Measurements from ENCODE around the gene FERD3L.

The FERD3L gene

GRCh38 chr7:19146699-19147098, 1.5 kb upstream of the FERD3L start:
- TF ChIP-seq, protein P1, sequence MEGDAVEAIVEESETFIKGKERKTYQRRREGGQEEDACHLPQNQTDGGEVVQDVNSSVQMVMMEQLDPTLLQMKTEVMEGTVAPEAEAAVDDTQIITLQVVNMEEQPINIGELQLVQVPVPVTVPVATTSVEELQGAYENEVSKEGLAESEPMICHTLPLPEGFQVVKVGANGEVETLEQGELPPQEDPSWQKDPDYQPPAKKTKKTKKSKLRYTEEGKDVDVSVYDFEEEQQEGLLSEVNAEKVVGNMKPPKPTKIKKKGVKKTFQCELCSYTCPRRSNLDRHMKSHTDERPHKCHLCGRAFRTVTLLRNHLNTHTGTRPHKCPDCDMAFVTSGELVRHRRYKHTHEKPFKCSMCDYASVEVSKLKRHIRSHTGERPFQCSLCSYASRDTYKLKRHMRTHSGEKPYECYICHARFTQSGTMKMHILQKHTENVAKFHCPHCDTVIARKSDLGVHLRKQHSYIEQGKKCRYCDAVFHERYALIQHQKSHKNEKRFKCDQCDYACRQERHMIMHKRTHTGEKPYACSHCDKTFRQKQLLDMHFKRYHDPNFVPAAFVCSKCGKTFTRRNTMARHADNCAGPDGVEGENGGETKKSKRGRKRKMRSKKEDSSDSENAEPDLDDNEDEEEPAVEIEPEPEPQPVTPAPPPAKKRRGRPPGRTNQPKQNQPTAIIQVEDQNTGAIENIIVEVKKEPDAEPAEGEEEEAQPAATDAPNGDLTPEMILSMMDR (IDR thresholded peaks at IDR 0.05; ENCODE audit: insufficient read depth, low read depth, low read length, missing control alignments) = no peak
- peak; percentile 60 for DNase-seq (ENCODE audit: low read depth)
- no peak overlapping the region for H3K4me3 ChIP-seq (ENCODE audit: low read length)

DNA sequence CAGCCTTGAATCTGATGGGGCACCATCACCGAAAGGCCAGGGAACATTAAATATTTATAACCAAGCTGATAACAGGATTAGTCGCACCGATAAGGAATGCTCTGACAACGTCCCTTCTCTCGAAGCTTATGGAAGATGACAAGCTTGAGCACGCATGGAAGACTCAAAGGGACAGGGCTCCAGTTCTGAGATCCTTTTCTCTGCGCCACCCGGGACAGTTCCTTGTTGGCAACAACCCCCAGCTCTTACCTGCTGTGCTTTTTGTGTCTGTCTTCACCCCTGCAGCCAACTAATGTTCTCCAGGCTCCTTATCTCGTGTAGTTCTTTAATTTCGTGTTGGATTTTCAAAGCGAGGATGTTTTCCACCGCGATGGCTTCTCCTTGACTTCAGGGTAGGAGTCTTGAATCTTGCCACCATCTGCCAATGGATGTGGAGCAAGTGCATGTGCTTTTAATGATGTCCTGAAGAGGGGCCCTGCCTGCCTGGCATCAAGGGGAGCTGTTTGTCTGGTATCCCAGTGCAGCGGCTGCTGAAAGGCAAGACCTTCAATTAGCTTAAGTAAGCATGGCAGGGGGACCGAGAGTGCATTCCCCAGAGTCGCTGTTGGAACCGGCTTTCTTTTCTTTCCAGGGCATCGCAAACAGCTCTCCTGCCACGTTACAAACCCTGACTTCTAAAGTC, 354 bp upstream of the FERD3L start:
- no peak for DNase-seq (ENCODE audit: low read depth)
- TF ChIP-seq, protein P1 (IDR thresholded peaks at IDR 0.05; ENCODE audit: insufficient read depth, low read depth, low read length, missing control alignments) = no peak
- H3K4me3 ChIP-seq (ENCODE audit: low read length) = no peak overlapping the region

DNA sequence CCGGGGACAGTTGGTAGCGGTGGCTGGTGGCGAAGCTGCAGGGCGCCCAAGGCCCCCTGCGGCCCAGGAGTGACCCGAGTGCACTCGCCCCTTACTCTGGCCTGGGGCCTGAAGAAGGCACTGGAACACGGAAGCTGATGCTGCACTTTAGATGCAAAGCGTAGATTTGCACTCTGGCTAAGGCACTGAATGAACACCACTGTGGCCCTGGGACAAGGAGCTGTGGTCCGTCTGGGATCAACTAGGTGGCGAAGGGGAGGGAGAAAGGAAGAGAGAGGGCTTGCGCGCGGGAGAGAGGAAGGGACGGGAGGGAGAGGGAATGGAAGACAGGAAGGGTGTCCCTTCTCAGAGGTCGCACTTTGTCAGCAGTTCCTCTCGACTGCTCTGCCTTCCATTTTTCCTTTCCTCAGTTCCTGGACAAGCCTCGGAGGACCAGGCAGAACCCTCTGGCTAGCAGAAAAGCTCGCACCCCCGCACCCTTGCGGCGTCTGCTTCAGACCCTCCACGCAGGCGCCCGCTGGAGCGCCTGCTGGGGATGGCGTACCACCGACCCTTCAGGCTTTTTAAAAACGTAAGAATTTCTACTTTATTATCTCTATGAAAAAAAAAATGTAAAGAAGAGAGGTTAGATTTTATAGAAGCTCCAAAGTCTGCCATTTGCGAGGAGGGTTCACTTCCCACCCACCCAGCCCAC, 1.2 kb downstream of the FERD3L start:
- no peak overlapping the region for H3K4me3 ChIP-seq (ENCODE audit: low read length)
- no peak for DNase-seq (ENCODE audit: low read depth)

GRCh38 chr7:19139706-19140327, 5.4 kb downstream of the FERD3L start:
- TF ChIP-seq, protein P1 (IDR thresholded peaks at IDR 0.05; ENCODE audit: insufficient read depth, low read depth, low read length, missing control alignments) = no peak
- no peak for DNase-seq (ENCODE audit: low read depth)
- no peak overlapping the region for H3K4me3 ChIP-seq (ENCODE audit: low read length)

More for the DNA sequence above, 1.2 kb downstream of the FERD3L start:
- TF ChIP-seq, protein P1 (IDR thresholded peaks at IDR 0.05; ENCODE audit: insufficient read depth, low read depth, low read length, missing control alignments) = no peak

DNA sequence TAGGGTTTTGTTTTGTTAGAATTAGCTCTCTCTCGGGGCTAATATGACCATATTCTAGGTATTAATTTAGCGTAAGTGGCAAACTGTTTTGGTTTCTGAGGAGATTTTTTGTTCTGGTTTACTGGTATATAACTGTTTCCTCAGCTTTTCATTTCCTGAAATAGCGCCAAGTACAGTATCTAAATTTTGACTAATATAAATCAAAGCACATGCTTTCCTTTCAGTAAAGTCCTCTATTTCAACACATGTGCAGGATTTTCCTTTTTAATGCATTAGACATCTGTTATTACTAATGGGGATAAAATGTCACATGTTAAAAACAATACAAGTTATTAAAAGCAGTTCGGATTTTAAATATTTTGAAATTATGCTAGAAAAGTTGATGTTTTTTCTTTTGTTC, 11.3 kb downstream of the FERD3L start:
- TF ChIP-seq, protein P1 (IDR thresholded peaks at IDR 0.05; ENCODE audit: insufficient read depth, low read depth, low read length, missing control alignments) = no peak

DNA sequence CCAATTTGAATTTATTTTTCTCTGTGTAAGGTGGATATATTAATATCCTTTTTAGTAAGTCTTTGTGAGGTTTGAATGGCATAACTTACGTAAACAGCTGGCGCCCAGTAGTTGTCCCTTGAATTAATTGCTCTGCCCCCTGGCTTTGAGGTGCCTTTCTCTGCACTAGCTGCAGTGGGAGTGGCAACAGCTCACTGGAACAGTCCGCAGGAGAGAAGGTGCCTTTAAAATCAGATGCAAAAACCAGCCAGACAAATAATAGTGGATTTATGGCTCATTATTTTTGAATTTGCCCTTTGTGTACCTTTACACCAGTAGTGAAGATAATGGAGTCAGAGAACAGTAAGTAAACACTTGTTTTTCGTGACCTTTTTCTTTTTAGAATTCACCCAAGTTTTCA, 11.8 kb downstream of the FERD3L start:
- DNase-seq (ENCODE audit: low read depth) = no peak

More for the DNA sequence above, 11.3 kb downstream of the FERD3L start:
- no peak overlapping the region for H3K4me3 ChIP-seq (ENCODE audit: low read length)
- no peak for DNase-seq (ENCODE audit: low read depth)

More for the DNA sequence above, 11.8 kb downstream of the FERD3L start:
- H3K4me3 ChIP-seq (ENCODE audit: low read length) = no peak overlapping the region
- TF ChIP-seq, protein P1 (IDR thresholded peaks at IDR 0.05; ENCODE audit: insufficient read depth, low read depth, low read length, missing control alignments) = no peak
